ENCODE measurements around the gene PDE4C.

PDE4C gene

GRCh38 chr19:18225702-18226468, at the start of gene PDE4C:
PDE4C (minus strand) TSS chr19:18226438; CDS start chr19:18226415, 23 bp downstream.
- FAIRE-seq = no peak

DNA sequence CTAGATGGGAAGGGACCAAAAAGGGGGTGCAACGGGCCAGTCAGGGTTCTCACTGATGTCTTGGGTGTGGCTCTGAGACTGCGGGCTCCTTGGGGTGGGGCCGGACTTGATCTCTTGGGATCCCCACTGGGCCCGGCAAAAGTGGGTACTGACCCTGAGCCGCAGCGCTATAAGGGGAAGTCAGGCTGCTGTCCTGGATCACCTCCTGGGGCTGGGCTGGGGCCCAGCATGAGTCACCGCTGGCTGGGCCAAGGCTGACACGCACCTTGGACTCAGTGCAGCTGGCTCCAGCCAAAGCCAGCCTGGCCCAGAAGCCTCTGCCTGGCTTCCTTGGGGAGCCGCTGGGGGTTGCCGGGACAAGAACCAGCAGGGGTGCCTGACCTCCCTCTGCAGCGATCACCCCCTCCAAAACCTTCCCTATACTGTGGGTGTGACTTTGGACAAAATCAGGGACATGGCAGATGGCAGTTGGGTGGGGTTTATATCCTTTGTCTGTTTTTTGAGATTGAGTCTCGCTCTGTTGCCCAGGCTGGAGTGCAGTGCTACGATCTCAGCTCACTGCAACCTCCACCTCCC, 48.6 kb upstream of the PDE4C start:
- no peak for FAIRE-seq

- no peak for FAIRE-seq
These were observed 48.1 kb upstream of the PDE4C start, which contains the start of gene IQCN for GRCh38 chr19:18274219-18274780. IQCN (minus strand) TSS chr19:18274452; CDS start chr19:18269478, 4,974 bp downstream.

DNA sequence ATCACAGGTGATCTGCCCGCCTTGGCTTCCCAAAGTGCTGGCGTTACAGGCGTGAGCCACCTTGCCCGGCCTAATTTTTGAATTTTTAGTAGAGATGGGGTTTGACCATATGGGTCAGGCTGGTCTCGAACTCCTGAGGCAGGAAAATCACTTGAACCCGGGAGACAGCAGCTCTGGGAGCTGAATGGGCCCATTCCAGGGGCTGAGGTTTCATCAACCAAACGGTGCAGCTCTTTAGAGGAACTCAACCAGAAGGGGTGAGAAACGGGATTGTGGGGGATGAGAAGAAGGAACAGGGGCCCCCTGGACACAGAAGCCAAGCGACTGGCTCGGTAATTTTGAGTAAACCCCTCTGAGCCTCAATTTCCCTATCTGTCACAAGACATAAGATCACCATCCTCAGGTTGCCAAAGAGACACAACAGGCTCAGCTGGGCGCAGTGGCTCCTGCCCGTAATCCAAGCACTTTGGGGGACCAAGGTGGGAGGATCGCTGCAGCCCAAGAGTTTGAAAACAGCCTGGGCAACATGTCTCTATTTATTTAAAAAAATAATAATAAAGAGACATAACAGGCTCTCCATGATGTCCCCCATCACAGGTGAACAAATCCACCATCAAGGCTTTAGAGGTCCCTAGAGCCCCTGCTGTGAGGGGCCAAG, 47.5 kb upstream of the PDE4C start:
- FAIRE-seq = no peak

GRCh38 chr19:18271433-18271841, 45.2 kb upstream of the PDE4C start:
- no peak for FAIRE-seq

DNA sequence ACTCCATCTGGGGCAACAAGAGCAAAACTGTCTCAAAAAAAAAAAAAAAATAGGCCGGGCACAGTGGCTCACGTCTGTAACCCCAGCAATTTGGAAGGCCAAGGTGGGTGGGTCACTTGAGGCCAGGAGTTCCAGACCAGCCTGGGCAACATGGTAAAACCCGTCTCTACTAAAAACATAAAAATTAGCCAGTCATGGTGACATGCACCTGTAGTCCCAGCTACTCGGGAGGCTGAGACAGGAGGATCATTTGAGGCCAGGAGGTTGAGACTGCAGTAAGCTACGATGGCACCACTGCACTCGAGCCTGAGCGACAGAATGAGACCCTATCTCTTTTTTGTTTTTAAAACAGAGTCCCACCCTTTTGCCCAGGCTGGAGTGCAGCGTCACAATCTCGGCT, 44.1 kb upstream of the PDE4C start:
- FAIRE-seq = no peak

- FAIRE-seq = no peak
These were observed 43.0 kb upstream of the PDE4C start for GRCh38 chr19:18269070-18269723.

DNA sequence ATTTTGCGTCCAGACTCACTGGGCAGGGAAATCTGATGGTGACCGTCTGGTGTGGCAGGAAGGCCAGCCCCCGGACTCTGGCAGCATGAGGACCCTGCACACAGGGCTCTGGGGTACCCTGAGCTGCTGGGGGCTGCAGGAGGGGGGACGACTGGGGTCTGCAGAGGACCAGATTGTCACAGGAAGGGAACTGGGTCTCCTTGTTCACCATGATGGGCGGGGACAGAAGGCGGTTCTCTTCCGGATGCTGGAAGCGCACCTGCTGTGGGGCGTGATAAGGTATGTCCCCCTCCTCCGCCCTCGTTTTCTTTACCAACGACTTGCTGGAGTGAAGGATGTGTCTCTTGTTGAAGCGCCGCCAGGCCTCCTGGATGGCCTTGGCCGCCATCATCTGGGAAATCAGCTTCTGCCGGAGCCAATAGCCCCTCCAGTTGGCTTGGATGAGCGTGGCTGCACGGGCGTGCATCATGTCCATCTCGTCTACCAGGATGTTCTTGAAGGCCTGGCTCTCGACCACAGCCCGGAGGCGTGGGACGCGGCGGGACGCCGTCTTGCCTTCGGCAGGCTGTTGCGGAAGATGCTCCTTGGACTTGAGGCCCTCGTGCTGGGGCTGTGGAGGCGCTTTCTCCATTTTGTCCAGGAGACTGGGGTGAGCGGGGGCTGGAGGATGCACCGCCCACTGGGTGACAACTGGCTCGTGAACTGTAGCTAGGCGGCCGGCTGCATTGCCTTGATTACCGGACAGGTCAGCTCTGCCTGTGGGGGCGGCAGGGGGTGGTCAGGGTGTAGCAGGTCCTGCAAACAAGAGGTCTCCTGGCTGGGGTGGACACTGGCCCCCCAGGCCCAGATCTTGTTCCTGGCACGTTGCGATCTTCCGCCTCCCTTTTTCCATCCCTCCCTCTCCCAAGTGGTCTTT, 40.8 kb upstream of the PDE4C start:
- no peak for FAIRE-seq

- FAIRE-seq = no peak
These were observed 39.3 kb upstream of the PDE4C start for GRCh38 chr19:18265582-18265981.

DNA sequence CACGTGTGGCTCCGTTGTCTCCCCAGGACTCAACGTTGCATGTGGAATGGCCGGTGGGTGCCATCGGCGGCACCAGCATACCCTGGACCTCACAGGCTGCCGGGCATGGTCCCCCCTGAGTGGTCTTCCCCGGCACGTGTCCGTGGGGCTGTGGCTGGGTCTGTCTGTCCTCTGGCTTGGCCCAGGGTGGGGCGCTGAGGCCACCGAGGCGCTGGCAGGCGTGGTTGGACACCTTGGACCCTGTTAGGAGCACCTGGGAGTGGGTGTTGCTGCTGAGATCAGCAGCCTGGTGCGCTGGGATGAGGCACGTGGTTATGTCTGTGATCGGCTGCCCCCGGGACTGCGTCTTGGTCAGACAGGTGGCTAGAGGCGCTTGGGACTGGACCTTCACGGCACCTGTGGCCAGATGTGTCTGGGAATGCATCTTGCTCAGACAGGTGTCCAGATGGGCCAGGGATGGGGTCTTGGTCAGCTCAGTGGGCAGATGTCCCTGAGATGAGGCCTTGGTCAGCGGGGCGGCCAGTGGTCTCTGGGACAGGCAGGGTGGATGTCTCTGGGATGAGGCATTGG, 38.8 kb upstream of the PDE4C start:
- no peak for FAIRE-seq

DNA sequence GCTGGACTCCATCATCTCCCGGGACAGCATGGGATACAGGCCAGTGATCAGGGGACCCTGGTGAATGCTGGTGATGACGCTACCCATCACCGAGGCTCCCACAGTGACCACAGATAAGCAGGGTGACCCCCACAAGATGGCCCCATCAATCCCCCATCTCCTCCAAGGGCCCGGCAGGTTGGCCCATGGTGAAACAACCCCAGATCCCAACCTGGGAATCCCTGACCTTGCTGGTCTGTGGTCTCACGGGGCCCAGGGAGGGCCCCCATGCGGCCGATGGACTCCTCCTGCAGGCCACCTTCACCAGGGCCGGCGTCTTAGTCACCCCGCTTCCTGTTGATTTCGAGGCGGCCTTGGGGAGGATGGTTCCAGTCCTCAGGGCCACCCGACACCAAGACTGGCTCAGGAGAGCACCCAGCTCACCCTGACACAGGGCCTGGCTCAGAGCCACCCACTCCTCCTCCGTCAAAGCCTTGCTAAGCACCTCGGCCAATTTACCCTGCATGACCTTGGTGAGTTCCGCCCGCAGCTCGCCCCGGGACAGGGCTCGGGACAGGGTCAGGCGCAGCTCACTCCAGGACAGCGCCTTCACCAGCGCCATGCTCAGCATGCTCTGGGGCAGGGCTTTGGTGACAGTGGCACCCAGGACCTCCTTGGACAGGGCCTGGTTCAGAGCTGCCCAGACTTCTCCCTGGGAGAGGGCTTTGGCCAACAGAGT, 38.1 kb upstream of the PDE4C start:
- FAIRE-seq = no peak

- FAIRE-seq = no peak
These were observed 37.3 kb upstream of the PDE4C start for GRCh38 chr19:18263324-18264136.

DNA sequence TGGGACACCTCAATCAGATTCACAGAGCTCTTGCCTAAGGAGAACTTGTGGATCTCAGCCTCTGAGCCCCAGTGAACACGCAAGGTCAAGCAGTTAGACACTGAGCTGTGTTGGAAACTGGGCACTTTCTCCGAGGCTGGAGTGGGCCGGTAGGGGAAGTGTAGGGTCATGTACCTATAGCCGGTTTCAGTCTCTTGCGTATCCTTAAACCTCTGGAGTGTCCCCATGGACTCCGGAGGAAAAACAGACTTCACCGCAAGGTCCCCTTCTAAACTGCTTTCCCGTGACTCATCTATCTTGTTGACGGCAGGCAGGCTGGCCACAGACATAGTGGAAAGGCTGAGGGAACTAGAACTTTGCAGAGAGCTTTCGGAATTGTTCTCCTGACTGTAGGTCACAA, 36.7 kb upstream of the PDE4C start:
- FAIRE-seq = no peak

- no peak for FAIRE-seq
These were observed 35.9 kb upstream of the PDE4C start for GRCh38 chr19:18262144-18262543.

- FAIRE-seq = no peak
These were observed 35.2 kb upstream of the PDE4C start for GRCh38 chr19:18261474-18261873.

- FAIRE-seq = no peak
These were observed 33.7 kb upstream of the PDE4C start for GRCh38 chr19:18259893-18260292.

GRCh38 chr19:18257503-18258470, 31.5 kb upstream of the PDE4C start:
- no peak for FAIRE-seq

- FAIRE-seq = no peak
These were observed 28.6 kb upstream of the PDE4C start for GRCh38 chr19:18254546-18255503.

All from TTC549 (cell line).